Type B pancreatic cell (in vitro differentiated cells): ENCODE data around the gene NAA20. TPM values are rescaled to one million over a fixed set of nuclear protein-coding genes. Genes with fewer than 3 reads are reported as not detected.
A peak's percentile ranks its signal among the peaks of the same experiment; 100 is the strongest.

ENCODE experiments used
- DNase-seq: peaks from one replicate; pipeline ENCODE4 v3.0.0; 2021; ENCODE audit warnings: mixed read lengths; ENCODE audit not compliant: unreplicated experiment; ENCODE audit errors: extremely low spot score
- H3K27ac Mint-ChIP-seq: 2 replicates; pipeline ENCODE4 v1.8.0; 2021; ENCODE audit warnings: mild to moderate bottlenecking, mixed read lengths
- H3K27me3 Mint-ChIP-seq: 2 replicates; pipeline ENCODE4 v1.8.0; 2021; ENCODE audit warnings: mixed read lengths
- H3K36me3 Mint-ChIP-seq: 2 replicates; pipeline ENCODE4 v1.8.0; 2021; ENCODE audit warnings: mixed read lengths
- H3K4me1 Mint-ChIP-seq: one replicate; pipeline ENCODE4 v1.8.0; 2021; ENCODE audit warnings: mixed read lengths; ENCODE audit not compliant: unreplicated experiment
- H3K4me3 Mint-ChIP-seq: 2 replicates; pipeline ENCODE4 v1.8.0; 2021; ENCODE audit warnings: mild to moderate bottlenecking, mixed read lengths
- H3K9me3 Mint-ChIP-seq: 2 replicates; pipeline ENCODE4 v1.8.0; 2021; ENCODE audit warnings: mixed read lengths
- total RNA-seq: library from RNA; stranded (reverse); gene quantifications from 2 replicates; pipeline ENCODE4 v1.2.1, GENCODE V29; 2021; ENCODE audit warnings: low replicate concordance
- TF ChIP-seq, protein P1 (sequence below): fragments of 200-600 bp; sonication (generic); conservative IDR thresholded peaks from 2 replicates; pipeline ENCODE4 v1.5.0; 2021; ENCODE audit warnings: antibody characterized with exemption, mild to moderate bottlenecking

The NAA20 gene
- total RNA-seq, 1 donor from 2014 or later: 63.5 TPM

DNA sequence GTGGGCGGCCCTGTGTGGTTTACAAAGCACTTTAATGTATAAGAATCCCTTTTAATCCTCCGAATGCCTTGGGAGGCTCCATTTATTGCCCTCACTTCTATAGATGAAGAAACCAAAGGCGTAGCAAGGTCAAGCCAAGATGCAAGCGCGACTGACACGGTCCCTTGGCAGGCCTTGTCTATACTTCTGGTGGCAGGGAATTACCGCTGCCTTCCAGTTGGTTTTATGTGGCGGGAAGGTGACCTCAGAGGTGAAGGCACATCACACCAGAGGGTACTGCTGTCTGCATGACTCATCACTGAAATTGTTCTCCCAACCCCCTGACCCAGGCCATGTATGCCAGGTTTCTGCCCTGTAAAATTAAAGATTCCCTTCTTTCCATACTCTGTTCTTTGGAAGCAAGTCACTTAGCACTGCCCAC is 36.1 kb upstream of the NAA20 start:
- H3K9me3 Mint-ChIP-seq: no peaks in the 10 kb centered on the region
- H3K27me3 Mint-ChIP-seq: no peaks in the 10 kb centered on the region
- peaks cover 42% of the 10 kb centered on the region for H3K36me3 Mint-ChIP-seq
- DNase-seq: no peak
- H3K27ac Mint-ChIP-seq: peak overlapping the region; percentile 40
- TF ChIP-seq, protein P1, sequence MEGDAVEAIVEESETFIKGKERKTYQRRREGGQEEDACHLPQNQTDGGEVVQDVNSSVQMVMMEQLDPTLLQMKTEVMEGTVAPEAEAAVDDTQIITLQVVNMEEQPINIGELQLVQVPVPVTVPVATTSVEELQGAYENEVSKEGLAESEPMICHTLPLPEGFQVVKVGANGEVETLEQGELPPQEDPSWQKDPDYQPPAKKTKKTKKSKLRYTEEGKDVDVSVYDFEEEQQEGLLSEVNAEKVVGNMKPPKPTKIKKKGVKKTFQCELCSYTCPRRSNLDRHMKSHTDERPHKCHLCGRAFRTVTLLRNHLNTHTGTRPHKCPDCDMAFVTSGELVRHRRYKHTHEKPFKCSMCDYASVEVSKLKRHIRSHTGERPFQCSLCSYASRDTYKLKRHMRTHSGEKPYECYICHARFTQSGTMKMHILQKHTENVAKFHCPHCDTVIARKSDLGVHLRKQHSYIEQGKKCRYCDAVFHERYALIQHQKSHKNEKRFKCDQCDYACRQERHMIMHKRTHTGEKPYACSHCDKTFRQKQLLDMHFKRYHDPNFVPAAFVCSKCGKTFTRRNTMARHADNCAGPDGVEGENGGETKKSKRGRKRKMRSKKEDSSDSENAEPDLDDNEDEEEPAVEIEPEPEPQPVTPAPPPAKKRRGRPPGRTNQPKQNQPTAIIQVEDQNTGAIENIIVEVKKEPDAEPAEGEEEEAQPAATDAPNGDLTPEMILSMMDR: no peak
- H3K4me1 Mint-ChIP-seq: peaks cover 45% of the 10 kb centered on the region
- H3K4me3 Mint-ChIP-seq: no peak overlapping the region

DNA sequence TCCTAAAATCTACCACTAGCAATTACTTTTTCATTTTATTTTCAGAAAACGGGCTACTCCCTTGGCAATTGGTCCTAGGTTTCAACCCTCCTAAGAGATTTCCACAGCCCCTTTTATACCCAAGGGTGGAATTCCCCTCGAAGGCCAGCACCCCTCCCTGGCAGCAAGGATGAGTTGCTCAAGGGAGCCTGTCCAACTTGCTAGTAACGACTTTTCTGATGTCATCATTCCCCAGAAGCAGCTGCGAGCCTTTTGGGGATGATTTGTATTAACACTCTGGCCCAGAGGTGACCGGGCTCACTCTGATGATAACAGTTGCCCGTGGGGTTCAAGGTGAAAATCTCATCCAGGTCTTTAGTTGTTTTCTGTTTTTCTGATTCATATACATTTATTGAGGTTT is 30.7 kb upstream of the NAA20 start:
- DNase-seq: no peak
- H3K4me3 Mint-ChIP-seq: no peak overlapping the region
- TF ChIP-seq, protein P1: no peak
- no peaks in the 10 kb centered on the region for H3K9me3 Mint-ChIP-seq
- H3K4me1 Mint-ChIP-seq: peaks cover 22% of the 10 kb centered on the region
- H3K36me3 Mint-ChIP-seq: peaks cover 28% of the 10 kb centered on the region
- H3K27me3 Mint-ChIP-seq: no peaks in the 10 kb centered on the region
- H3K27ac Mint-ChIP-seq: peak overlapping the region; percentile 5

DNA sequence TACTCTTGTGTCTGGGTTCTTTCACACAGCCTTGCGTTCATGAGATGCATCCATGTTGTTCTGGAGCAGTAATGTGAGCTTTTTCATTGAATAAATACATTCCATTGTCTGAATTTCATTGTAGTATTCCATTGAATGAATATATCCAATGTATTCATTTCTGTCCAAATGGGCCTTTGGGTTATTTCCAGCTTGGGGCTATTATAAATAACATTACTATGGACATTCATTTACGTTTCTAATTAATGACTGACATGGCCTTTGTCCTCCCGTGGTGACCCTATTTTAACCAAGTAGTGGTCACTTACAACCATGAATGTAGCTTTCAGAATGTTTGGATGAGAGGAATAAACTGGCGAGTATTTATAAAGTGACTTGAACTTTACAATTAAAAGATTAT is 30.1 kb upstream of the NAA20 start:
- Mint-ChIP-seq H3K4me1 (peaks cover 23% of the 10 kb centered on the region), H3K36me3 (peaks cover 28% of the 10 kb centered on the region), H3K4me3 (no peak overlapping the region), H3K27me3 (no peaks in the 10 kb centered on the region), H3K9me3 (no peaks in the 10 kb centered on the region), H3K27ac (peak overlapping the region; percentile 5)
- DNase-seq: no peak
- TF ChIP-seq, protein P1: no peak

GRCh38 chr20:19990850-19991249 is 26.3 kb upstream of the NAA20 start:
- Mint-ChIP-seq H3K27me3 (no peaks in the 10 kb centered on the region), H3K4me1 (peaks cover 52% of the 10 kb centered on the region), H3K27ac (peak overlapping the region; percentile 88), H3K36me3 (peaks cover 26% of the 10 kb centered on the region), H3K4me3 (peak overlapping the region; percentile 59), H3K9me3 (no peaks in the 10 kb centered on the region)
- TF ChIP-seq, protein P1: no peak
- DNase-seq: no peak

GRCh38 chr20:19991308-19991707 is 25.9 kb upstream of the NAA20 start:
- peak overlapping the region; percentile 59 for H3K4me3 Mint-ChIP-seq
- H3K9me3 Mint-ChIP-seq: no peaks in the 10 kb centered on the region
- TF ChIP-seq, protein P1: no peak
- H3K27ac Mint-ChIP-seq: peak overlapping the region; percentile 88
- H3K27me3 Mint-ChIP-seq: no peaks in the 10 kb centered on the region
- H3K4me1 Mint-ChIP-seq: peaks cover 53% of the 10 kb centered on the region
- H3K36me3 Mint-ChIP-seq: peaks cover 24% of the 10 kb centered on the region
- DNase-seq: no peak

GRCh38 chr20:19991854-19992253 is 25.3 kb upstream of the NAA20 start:
- no peaks in the 10 kb centered on the region for H3K27me3 Mint-ChIP-seq

More at GRCh38 chr20:19991854-19992253, 25.3 kb upstream of the NAA20 start:
- TF ChIP-seq, protein P1: no peak
- Mint-ChIP-seq H3K9me3 (no peaks in the 10 kb centered on the region), H3K36me3 (peaks cover 21% of the 10 kb centered on the region), H3K4me3 (no peak overlapping the region), H3K4me1 (peaks cover 58% of the 10 kb centered on the region), H3K27ac (peak overlapping the region; percentile 88)
- no peak for DNase-seq
